ENCODE data around the gene PRKACB.
"Not testable (repeated sequence)": the region's sequence is repeated elsewhere in the genome, so short reads cannot be mapped to it uniquely, and the experiment has no call there.

Gene PRKACB

GRCh38 chr1:84286071-84286470 is 142.0 kb downstream of the PRKACB start:
- Histone ChIP-seq H3K27ac (ENCODE audit: low read length) (no peak overlapping the region), H3K9me3 (ENCODE audit: insufficient read depth, low read length, severe bottlenecking) (peaks cover 33% of the 10 kb centered on the region), H3K79me2 (ENCODE audit: insufficient read depth, low read length) (no peaks in the 10 kb centered on the region), H4K20me1 (ENCODE audit: insufficient read depth, low read length) (no peaks in the 10 kb centered on the region), H3K4me3 (ENCODE audit: low read depth in 1 of 2, low read length in 2 of 2) (no peak overlapping the region), H3K4me1 (ENCODE audit: insufficient read depth, low read length) (no peaks in the 10 kb centered on the region), H3K36me3 (ENCODE audit: insufficient read depth, low read length) (no peaks in the 10 kb centered on the region), H3K27me3 (ENCODE audit: insufficient read depth, low read length, poor library complexity) (no peaks in the 10 kb centered on the region), H3K4me2 (ENCODE audit: insufficient read depth, low read length) (no peak overlapping the region), H2AFZ (ENCODE audit: low read depth, low read length) (no peak overlapping the region), H3K9ac (ENCODE audit: low read depth, low read length) (no peak overlapping the region)
- DNase-seq = no peak
- ATAC-seq (ENCODE audit: insufficient read depth, low read depth) = no peak
- TF ChIP-seq CTCF (IDR thresholded peaks at IDR 0.05; ENCODE audit: borderline replicate concordance, extremely low read depth, low read length, poor library complexity, severe bottlenecking) = no peak
- TF ChIP-seq EZH2 (IDR thresholded peaks at IDR 0.05; ENCODE audit: borderline replicate concordance, low read depth, low read length, severe bottlenecking) = no peak

GRCh38 chr1:84287389-84287788 is 143.3 kb downstream of the PRKACB start:
- H3K27me3 ChIP-seq (ENCODE audit: insufficient read depth, low read length, poor library complexity); H3K4me1 ChIP-seq (ENCODE audit: insufficient read depth, low read length); H2AFZ ChIP-seq (ENCODE audit: low read depth, low read length); H3K36me3 ChIP-seq (ENCODE audit: insufficient read depth, low read length); H3K9ac ChIP-seq (ENCODE audit: low read depth, low read length); H3K79me2 ChIP-seq (ENCODE audit: insufficient read depth, low read length); H3K27ac ChIP-seq (ENCODE audit: low read length); H3K4me3 ChIP-seq (ENCODE audit: low read depth in 1 of 2, low read length in 2 of 2); H3K4me2 ChIP-seq (ENCODE audit: insufficient read depth, low read length); H4K20me1 ChIP-seq (ENCODE audit: insufficient read depth, low read length); ATAC-seq (ENCODE audit: insufficient read depth, low read depth): not testable (repeated sequence)
- H3K9me3 ChIP-seq (ENCODE audit: insufficient read depth, low read length, severe bottlenecking) = peaks cover 33% of the 10 kb centered on the region
- DNase-seq = peak; percentile 25

Data from DND-41 (cell line).